ENCODE results near the gene ARHGAP20. TPM values are rescaled to one million over a fixed set of nuclear protein-coding genes. Genes with fewer than 3 reads are reported as not detected.

ARHGAP20 gene
- total and polyA plus RNA-seq, 7 donors, result 0.29 to 5.9 (median 0.84) TPM

DNA sequence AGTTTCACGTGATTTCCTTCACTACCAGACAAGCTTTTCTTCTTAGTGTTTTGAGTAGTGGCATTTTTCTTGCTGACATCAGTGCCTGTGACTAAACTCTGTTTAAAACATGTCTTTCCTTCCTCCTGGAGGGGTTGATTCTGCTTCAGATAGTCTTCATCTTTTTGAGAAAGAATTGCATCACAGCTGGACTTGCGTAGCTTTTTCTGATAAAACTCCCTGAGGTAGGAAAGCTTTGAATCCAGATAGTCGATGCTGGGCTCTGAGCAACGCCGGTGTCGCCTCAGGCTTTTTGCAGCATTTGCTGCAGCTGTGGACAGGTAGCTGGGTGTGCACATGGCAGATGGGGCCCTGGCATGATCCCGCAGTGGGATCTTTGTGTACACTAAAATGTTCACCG, 131.7 kb downstream of the ARHGAP20 start:
- WGBS, 3 donors, result 92 to 96% (median 94%) methylated on average over 8 of the region's 8 CpGs

DNA sequence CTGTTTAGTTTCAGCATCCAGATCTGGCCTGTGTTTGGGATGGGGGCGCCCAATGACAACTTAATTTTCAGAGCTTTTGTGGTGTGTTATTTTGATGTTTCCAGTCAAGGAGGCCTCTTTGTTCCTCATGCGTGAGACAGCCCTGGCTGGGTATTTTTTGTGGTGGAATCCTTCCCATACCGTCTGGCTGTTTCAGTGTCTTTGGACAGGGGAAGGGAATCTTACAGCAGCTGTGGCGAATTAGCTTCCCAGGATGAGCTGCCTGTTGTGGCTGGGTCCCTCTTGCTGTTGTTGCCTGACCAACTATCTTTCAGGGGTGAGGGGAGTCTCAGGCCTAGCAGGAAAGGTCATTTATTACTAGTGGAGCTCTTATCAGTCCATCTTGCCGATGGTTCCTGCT, 138.8 kb downstream of the ARHGAP20 start:
- ATAC-seq, result no peak
- DNase-seq, result no peak
- H3K27me3 ChIP-seq (ENCODE audit: insufficient read depth in 3 of 3, low read length in 2 of 3), result no peaks in the 10 kb centered on the region
- no peaks in the 10 kb centered on the region for H3K36me3 ChIP-seq (ENCODE audit: insufficient read depth in 1 of 2, low read depth in 1 of 2)
- intact Hi-C loops (cut with DNase I), result no loop called here
- no peak overlapping the region for H3K4me3 ChIP-seq
- WGBS, 3 donors, result 49 to 60% (median 57%) methylated on average over 5 of the region's 5 CpGs
- no peaks in the 10 kb centered on the region for H3K4me1 ChIP-seq
- no peaks in the 10 kb centered on the region for H3K9me3 ChIP-seq
- TF ChIP-seq, protein P1, sequence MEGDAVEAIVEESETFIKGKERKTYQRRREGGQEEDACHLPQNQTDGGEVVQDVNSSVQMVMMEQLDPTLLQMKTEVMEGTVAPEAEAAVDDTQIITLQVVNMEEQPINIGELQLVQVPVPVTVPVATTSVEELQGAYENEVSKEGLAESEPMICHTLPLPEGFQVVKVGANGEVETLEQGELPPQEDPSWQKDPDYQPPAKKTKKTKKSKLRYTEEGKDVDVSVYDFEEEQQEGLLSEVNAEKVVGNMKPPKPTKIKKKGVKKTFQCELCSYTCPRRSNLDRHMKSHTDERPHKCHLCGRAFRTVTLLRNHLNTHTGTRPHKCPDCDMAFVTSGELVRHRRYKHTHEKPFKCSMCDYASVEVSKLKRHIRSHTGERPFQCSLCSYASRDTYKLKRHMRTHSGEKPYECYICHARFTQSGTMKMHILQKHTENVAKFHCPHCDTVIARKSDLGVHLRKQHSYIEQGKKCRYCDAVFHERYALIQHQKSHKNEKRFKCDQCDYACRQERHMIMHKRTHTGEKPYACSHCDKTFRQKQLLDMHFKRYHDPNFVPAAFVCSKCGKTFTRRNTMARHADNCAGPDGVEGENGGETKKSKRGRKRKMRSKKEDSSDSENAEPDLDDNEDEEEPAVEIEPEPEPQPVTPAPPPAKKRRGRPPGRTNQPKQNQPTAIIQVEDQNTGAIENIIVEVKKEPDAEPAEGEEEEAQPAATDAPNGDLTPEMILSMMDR (IDR thresholded peaks at IDR 0.05), result no peak
- no peak overlapping the region for H3K27ac ChIP-seq

More for the DNA sequence above, 131.7 kb downstream of the ARHGAP20 start:
- Histone ChIP-seq H3K36me3 (ENCODE audit: insufficient read depth in 1 of 2, low read depth in 1 of 2) (peaks cover 0 to 37% of the 10 kb centered on the region in 2 donors), H3K27me3 (ENCODE audit: insufficient read depth in 3 of 3, low read length in 2 of 3) (no peaks in the 10 kb centered on the region), H3K9me3 (no peaks in the 10 kb centered on the region), H3K27ac (no peak overlapping the region), H3K4me3 (no peak overlapping the region), H3K4me1 (no peaks in the 10 kb centered on the region)
- TF ChIP-seq, protein P1 (IDR thresholded peaks at IDR 0.05), result no peak
- ATAC-seq, result no peak
- intact Hi-C loops (cut with DNase I), result no loop called here
- no peak for DNase-seq

DNA sequence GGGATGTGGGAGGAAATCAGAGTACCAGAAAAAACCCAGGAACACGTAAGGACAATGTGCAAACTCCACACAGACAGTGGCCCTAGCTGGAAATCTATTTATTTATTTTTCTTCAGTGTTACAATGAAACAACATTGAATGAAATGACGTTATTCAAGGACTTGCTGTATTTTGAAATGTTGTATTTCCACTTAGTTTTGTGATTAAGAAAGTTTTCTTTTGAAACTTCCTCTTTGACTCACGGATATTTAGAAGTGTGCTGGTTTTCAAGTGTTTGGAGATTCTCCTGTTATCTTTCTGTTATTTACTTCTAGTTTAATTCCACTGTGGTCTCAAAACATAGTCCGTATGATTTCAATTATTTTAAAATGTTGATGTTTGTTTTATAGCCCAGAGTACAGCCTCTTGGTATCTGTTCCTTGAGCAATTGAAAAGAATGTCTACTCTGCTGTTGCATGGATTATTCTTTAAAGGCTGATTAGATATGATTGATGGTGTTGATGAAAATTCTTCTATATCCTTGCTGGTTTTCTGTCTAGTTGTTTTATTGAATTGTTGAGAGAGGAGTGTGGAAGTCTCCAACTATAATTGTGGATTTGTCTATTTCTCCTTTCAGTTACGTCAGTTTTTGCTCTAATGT, 141.0 kb downstream of the ARHGAP20 start:
- no peak for ATAC-seq

DNA sequence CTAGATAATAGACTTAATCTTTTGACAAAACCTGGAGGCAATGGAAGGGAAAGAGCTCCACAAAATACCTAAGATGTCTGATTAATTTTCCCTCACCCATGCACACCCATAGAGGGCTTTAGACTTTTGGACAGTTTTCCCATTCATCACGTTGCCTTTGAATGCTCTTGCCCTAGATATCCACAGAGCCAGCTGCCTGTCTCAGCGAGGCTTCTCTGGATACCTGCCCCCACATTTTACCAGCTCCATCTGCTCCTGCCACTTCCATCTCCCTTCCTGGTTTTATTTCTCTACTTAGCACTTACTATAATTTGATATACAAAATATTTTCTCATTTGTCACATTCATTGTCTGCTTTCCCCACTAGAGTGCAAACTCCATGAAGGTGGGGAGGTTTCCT, 145.7 kb downstream of the ARHGAP20 start:
- intact Hi-C loops (cut with DNase I), result no loop called here
- Histone ChIP-seq H3K36me3 (ENCODE audit: insufficient read depth in 1 of 2, low read depth in 1 of 2) (no peaks in the 10 kb centered on the region), H3K4me3 (no peak overlapping the region), H3K4me1 (no peaks in the 10 kb centered on the region), H3K27me3 (ENCODE audit: insufficient read depth in 3 of 3, low read length in 2 of 3) (no peaks in the 10 kb centered on the region), H3K9me3 (no peaks in the 10 kb centered on the region), H3K27ac (no peak overlapping the region)
- TF ChIP-seq, protein P1 (IDR thresholded peaks at IDR 0.05), result no peak
- ATAC-seq (peak in 1 of 4 donors; percentile 51), DNase-seq (no peak)
- 20 to 25% (median 23%) methylated on average over 2 of the region's 2 CpGs for WGBS, 3 donors

More for the DNA sequence above, 141.0 kb downstream of the ARHGAP20 start:
- TF ChIP-seq, protein P1 (IDR thresholded peaks at IDR 0.05), result no peak
- no peak for DNase-seq
- H3K4me1 ChIP-seq, result no peaks in the 10 kb centered on the region
- H3K9me3 ChIP-seq, result no peaks in the 10 kb centered on the region
- no peaks in the 10 kb centered on the region for H3K36me3 ChIP-seq (ENCODE audit: insufficient read depth in 1 of 2, low read depth in 1 of 2)
- no peak overlapping the region for H3K27ac ChIP-seq
- WGBS, 3 donors, result 77 to 80% (median 78%) methylated on average over 5 of the region's 5 CpGs
- intact Hi-C loops (cut with DNase I), result no loop called here
- H3K4me3 ChIP-seq, result no peak overlapping the region
- H3K27me3 ChIP-seq (ENCODE audit: insufficient read depth in 3 of 3, low read length in 2 of 3), result no peaks in the 10 kb centered on the region
